HG03571 (cell line): ENCODE data around the gene HS3ST4.
"Not testable (repeated sequence)": the region's sequence is repeated elsewhere in the genome, so short reads cannot be mapped to it uniquely, and the experiment has no call there.

Experiments used
- ATAC-seq: cut with Tn5 transposase; IDR thresholded peaks from one replicate; pipeline ENCODE4 v1.9.1; 2021; ENCODE audit not compliant: unreplicated experiment

HS3ST4 gene

DNA sequence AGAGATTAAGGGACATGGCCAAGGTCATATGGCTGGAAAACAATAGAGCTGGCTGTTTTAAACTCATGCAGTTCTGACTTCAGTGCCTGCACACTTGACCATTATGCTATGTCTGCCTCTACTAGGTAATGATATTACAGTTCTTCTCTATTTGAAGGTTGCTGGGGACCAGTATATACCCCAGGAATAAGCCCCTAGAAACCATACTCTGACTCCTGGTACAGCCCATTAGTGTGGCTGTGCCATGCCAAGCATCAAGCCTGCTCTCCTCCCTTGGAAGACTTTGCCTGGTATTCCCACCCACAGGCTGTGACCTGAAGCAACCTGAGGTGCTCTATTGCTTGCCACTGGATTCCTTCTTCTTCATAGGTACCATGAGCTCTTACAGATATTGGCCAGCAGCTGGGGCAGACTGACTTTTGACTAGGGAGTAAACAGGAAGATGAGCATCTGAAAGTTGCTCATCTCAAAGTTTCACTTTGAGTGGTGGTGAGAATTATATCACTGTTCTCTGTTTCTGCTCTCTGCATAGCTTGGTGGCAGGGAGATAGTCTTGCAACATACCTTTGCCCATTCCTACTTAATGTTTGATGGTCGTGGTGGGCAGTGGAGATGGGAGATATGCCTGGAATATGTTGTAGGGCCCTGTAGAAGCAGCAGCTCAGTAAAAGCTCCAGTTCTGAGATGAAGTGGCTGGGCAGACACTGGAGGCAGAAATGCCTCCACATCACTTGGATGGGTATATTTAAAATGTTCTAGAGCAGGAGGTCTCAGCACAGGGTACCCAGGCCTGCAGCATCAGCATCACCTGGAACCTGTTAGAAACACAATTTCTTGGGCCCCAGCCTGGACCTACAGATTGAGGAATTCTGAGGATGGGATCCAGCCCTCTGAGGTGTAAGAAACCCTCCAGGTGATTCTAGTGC, 274.7 kb downstream of the HS3ST4 start:
- ATAC-seq = no peak

DNA sequence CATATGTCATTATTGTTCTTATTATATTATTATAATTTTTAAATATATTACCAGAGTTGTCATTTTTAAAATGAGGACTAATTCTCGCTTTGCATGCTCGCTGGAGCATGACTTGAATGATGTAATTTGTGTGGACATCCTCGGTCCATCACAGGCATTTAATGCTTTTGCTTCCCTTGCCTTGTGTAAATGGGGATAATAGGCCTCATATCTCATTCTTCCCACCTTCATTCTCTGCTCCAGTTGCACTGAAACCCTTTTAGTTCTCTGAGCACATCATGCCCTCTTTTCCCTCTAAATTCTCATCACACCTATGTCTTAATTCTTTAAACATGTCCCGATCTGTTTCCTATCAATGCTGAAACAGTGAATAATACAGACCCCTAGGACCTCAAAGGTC, 285.4 kb downstream of the HS3ST4 start:
- ATAC-seq = no peak

DNA sequence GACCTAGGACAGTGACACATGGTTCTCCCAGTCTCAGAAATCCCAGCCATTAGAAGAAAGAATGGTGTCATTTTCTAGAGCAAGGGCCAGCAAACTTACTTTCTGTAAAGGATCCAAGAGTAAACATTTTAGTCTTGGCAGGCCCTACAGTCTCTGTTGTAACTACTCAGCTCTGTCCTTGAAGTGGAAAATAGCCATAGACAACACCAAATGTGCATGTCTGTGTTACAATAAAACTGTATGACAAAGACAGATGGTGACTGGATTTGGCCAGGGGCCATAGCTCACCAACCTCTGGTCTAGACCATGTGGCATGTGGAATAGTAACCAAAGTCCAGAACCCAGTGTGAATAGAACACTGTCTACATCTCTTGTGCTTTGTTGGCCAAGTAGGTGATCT, 286.5 kb downstream of the HS3ST4 start:
- no peak for ATAC-seq

DNA sequence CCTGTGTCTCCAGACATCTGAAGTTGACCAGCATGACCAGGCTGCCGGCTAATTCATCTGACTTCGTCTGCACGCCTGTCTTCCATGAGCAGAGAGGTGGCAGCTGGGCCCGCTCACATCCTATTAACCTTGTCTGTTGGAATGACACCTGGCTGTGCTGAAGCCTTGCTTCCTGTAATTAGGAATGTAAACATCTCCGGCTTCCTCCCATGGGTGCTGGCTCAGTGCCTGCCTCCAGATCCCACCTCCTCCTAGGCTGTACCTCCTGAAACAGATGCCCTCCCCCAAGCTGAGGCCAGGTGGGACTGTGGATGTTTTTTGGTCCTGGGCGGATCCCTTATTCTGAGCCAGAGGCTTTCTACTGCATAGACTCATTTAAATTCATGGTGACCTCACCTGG, 296.3 kb downstream of the HS3ST4 start:
- no peak for ATAC-seq

DNA sequence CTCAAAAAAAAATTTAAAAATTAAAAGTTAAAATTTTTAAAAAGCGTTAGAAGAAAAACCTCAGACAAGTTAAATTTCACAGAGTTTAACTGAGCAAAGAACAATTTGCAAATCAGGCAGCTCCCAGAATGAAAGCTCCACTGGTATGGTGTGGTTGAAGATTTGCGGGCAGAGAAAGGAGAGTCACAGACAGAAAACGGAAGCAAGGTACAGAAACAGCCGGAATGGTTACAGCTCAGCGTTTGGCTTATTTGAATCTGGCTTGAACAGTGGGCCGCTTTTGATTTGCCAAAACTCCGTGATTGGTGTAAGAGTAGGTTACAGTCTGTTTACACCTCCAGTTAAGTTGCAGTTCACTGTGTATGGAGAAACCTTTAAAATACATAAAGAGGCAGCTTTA, 297.1 kb downstream of the HS3ST4 start:
- no peak for ATAC-seq

DNA sequence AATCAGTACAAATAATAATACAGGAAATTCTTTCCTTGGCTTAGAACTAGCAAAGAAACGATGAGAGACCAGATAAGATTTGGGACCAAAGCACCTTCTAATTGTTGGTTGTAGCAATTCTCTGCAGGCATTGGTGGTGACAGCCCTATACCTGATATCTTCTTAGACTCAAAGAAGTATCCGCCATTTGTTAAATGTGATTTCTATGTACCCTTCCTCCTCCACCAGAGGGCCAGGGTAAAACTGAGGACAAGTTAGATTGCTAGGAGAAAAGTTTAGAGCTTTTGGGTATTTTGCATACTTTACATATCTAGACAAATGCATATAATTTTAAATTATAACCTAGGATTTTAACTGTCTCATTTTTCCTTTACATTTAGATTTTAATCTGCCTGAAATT, 304.3 kb downstream of the HS3ST4 start:
- no peak for ATAC-seq

DNA sequence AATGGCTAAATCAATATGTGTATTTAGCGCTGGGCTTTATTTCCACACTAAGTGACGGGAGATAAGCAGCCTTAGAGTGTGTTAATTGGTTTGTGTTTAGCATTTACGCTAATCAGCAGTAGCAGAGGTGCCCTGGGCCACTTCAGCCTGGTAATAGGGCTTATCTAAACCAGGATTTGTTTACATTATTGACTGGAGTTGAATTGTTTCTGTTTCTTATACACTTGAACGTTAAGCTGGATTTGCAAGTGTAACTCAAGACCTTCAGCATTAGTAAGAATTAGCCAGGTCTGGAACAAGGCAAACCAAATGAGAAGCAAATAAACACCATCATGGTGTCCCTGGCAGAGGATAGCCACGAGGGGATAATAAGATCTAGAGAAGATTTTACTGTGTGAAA, 313.6 kb downstream of the HS3ST4 start:
- ATAC-seq = no peak

DNA sequence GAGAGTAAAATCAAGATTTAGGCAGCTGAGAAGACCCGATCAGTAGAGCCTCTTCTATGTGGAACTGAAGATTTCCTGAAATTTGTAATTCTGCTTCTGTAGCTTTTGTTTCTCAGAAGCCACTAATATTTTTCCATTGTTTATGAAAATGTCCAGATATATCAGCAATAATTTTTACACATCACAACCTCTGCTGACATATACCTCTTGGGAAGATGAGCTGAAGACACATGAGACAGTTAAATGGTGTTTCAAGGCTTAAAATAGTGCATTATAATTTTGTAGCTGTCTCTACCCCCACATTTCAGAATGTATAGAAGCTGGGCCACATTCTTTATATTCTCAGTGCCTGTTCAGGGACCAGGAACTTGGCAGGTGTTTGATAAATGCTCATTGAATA, 320.6 kb downstream of the HS3ST4 start:
- ATAC-seq = no peak

DNA sequence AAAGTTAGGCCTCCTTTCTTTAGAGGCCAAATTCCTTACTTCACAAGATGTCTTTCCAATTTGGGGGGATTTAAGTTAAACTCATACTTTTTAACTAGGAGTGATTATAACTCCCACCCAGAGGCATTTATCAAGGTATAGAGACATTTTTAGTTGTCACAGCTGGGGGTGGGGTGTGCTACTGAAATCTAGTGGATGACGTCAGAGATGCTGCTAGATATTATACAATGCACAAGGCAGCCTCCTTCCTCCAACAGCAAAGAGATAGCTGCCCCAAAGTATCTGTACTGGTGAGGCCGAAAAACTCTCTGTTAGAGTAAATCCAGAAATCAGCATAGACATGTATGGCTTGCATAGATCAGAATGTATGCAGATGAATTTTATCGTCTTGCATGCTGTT, 324.0 kb downstream of the HS3ST4 start:
- no peak for ATAC-seq

DNA sequence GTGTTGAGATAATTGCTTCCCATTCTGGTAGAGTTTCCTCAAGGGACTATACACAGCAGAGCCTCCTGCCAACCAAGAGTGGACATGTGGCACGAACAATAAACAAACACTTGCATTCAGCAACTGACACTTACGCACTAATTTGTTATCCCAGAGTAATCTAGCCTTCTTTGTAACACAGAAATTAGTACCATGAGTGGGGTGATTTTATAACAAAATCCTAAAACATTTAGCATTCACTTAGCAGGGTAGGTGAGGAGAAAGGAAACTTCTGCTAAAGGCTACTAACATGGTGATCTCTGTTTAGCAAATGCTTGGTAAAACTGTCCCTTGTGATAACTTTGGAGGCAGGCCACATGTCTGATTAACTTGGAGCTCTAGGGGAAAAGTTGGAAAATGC, 325.2 kb downstream of the HS3ST4 start:
- ATAC-seq = no peak

DNA sequence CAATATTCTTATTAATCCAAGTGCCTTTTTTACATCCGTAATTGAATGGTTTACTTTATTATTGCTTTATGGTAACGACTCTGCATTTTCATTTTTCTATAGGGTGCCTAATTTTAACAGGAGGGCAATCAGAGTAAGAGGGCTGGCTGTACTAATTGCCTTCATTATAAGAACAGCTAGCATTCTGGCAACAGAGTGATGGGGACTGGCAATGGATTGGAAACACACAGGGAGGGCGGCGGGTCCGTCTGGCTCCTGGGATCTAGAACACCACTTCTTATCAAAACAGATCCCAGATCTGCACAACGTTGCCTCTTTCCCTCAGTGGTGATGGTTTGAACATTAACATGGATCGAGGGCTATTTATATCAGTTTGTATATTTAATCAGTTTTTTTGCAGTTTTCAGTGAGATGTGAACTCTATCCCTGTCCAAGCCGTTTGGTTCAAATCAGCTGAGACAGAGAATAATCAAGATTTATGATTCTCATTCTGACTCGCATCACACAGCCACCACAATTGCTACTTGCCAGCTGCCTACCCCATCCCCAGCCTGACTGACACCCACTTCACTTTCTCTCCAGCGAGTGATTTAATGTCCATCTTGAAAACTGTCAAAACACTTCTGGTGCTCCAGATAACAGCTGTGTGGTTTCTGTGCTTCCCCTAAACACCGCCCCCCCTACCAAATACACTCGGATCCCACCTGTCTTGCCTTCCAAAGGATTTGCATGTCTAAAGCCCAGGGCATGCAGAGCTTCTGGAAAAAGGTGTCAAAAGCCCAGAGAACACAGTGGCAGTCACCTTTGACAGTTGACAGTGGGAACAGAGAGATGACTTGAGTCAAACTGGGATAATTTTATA, 327.9 kb downstream of the HS3ST4 start:
- ATAC-seq = no peak

DNA sequence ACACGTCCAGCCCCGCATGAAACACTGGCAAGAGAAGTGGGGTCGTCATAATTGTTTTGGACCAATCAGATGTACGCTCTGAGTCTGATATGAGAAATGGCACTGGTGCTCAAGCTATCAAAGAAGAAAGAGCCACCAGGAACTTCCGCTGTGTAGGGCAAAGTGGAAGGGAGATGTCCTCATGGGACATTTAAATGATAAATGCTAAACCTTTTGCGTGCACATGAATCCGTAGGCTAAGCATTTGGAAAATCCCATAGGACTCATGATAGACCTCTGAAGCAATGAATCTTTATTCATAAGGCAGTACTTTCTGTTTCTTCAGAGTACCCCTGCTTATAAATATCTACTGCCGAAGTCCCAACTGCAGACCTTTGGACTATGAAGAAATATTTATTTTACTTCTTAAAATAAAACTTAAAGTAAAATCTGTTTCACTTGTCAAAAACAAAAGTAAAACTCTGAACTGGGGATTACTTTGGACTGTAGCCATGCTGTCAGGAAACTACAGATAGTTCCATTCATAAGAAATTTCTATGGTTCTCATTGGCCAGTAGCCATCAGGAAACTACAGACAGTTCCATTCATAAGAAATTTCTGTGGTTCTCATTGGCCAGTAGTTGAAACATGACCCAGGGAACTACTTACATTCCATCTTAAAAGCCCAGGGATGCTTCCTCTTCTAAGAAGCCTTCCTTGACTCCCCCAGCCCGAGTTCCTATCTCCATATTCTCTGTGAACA, 335.1 kb downstream of the HS3ST4 start:
- ATAC-seq = no peak

DNA sequence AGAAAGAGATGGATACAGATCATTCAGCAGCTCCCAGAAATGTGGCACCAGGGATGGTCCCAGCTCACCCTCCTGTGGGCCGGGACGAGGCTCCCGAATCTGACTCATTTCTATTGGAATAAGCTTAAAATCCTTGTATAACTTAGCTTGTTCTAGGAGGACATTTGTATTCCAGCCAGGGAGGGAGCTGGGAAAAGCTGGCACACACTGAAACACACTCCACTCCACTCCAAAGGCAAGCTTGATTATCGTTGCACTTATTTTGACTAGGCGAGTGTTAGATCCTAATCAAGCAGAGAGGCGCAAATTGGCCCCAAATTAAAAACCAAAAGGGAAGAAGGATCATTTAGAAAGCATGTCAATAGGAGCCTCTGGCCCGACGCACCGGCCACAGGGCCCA, 339.5 kb downstream of the HS3ST4 start:
- no peak for ATAC-seq

DNA sequence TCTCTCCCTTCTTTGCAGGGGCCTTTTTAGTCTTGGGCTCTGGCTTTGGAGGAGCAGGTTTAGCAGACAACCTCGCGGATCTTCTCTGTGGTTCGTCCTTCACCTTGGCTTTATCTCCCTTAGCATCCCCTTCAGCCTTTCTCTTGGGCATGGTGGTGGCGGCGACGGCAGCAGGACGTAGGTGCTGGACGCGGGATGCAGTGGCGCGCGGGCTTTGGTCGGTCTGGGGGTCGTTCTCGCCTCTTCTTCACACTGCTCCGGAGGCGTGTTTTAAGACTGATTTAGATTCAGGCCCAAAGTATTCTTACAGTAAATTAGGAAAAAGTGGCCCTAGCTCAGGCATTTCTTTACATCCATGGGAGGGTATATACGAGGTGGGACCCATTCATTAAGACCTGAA, 340.9 kb downstream of the HS3ST4 start:
- not testable (repeated sequence) for ATAC-seq

DNA sequence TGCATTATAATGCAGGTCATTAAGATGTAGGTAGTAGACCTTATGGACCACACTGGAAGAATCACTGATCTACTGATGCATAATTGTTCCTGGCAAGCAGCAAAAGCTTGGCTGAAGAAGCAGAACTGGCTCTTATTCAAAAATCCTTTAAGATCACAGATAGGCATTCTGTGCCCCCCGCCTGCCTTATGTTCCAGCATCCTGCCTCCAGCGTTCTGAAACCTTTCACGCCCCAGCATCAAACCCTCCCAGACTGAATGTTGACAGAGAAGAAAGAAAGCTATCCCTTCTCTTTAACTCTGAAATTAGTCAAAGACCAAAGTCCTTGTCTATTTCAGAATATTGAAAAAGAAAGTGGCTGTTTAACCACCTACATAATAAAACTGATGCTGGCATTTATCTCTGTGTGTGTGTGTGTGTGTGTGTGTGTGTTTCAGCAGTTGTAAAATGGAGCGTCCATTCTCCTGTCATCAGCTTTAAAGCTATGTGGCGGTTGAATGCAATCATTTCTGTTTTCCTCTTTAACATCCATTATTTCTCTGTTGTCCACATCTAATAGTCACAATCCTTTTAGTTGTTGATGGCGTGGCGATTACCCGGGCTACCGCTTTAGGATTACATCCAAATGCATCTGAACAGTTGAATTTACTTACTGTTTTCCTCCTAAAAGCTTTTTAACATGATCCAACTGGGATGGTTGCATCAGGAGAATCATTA, 350.4 kb downstream of the HS3ST4 start:
- ATAC-seq = no peak

DNA sequence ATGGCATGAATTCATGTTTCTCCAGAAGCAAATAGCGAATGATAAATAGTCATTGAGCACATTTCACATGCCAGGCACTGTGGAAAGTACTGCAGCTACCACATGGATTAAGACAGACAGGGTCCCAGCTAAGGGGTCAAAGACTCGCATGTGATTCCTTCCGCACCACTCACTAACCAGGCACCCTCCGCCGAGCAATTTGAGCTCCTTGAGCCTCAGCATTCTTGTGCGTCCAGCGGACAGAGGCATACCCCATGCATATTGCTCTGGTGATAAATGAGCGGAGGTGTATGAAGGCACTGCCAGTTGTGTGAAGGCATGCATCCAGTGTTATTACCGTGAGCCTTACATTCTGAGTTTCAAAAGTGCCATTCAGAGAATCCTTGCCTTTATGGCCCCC, 358.7 kb downstream of the HS3ST4 start:
- no peak for ATAC-seq

DNA sequence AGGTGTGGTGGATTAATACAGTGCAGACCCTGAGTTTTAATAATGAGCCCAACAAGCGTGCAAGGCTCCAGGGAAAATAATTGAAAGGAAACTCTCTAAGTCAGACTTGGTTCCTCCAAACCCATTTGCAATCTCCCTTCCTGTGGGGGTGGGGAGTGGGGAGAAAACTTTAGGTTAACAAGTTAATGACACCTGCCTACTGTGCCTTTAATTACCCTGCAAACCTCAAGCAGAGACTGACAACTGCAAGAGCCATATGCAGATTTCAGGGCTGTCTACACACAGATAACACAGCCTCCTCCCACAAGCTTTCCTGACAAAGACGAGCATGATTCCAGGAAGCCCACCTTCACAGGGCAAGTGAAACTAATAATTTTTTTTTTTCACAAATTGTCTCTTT, 359.3 kb downstream of the HS3ST4 start:
- no peak for ATAC-seq

DNA sequence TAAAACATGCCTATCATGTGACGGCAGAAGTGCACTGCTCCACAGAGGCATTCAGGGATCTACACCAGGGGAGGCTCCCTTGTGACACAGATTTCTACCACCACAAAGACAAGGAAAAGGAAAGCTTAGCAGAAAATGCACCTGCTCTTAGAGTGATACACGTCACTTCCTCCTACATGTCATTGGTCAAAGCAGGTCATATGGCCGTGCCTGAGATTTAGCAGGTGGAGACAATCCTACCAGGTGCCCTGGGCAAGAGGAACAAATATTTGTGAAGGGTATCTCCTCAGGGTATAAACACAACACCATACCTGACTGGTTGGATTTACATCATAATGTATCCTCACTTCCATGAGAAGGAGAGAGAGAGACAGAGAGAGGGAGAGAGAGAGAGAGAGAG, 362.1 kb downstream of the HS3ST4 start:
- ATAC-seq = no peak

DNA sequence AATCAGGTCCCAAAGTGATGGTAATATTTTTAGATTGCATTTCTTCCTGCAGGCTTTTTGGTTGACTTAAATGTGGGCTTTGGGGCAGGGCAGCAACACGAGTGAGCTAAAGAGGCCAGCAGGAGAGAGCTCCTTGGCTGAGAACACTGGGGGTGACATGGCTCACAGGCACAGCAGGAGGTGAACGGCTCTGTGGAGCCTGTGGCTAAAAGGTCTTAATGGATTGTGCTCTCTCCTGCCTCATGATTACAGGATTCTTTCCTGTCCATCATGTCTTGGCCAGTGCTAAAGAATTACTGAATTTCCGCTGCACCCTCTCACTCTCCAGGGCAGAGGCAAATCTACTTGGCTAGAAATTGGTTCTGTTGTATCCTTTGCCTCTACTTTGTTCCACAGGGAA, 366.6 kb downstream of the HS3ST4 start:
- no peak for ATAC-seq

DNA sequence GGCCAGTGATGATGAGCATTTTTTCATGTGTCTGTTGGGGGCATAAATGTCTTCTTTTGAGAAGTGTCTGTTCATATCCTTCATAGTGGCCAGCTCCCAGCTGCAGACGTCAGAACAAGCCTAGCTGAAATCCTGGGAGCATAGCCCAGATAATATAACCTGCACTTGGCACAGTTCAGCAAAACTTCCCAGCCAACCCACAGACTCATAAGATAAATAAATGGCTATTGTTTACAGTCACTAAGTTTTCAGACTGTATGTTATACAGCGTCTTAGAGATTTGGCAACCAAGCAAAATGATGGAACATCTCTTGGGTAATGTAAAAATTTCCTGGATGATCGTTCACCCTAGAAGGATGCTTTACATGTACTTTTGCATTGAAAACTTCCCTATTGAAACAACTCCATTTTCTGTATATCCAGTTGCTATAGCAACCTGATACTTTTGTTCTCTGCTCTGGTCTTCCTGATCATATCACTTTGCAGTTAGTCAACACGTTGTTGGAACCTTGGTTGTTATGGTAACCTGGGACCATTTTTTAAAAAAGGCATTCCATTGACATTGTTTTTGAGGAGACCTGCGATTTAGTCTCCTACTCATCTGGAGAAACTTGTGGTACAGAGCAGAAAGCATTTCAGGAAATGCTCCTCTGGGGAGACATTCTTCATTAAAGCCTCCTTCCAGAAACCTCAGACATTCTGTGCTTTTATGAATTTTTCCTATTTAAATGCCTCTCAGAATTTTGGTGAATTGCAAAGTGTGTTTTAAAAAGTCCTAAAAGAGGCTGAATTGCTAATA, 378.7 kb downstream of the HS3ST4 start:
- no peak for ATAC-seq
